ENCODE results near the gene ANTXR2. TPM values are rescaled to one million over a fixed set of nuclear protein-coding genes. Genes with fewer than 3 reads are reported as not detected.

ANTXR2 gene
- total RNA-seq, 1 donor from 2014 or later = 61.7 TPM

DNA sequence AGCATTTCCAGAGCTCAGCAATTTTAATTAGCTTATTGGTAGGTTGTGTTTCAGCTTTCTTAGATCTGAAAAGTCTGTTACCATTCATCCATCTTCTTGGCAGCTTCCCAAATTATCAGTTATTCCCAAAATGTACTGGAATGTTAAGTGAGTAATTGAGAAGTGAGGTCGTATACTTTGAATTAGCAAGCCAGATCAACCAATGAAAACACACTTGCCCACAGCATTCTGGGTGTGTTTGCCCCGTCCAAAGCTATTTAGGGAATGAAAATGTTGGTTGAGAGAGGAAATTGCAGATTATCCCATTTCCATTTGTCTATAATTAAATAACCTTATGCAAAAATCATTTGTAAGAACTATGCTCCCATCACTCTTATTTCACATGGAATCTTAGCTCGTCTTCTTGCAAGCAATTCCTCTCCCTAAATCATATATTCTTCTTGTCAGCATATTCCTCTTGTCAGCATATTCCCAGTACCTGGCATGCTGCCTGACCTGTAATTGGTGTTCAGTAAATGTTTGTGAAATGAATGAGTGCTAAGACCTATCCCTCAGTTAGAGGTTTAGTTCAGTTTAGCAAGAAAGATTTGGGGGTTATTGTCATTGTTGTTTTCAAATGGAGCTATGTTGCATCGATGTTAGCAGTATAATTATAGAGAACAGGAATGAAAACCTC is 23.3 kb upstream of the ANTXR2 start:
- Mint-ChIP-seq H3K27me3 (ENCODE audit: low read depth) (peaks cover 3% of the 10 kb centered on the region), H3K9me3 (no peaks in the 10 kb centered on the region), H3K36me3 (no peaks in the 10 kb centered on the region), H3K27ac (no peak overlapping the region), H3K4me3 (no peak overlapping the region), H3K4me1 (peaks cover 24% of the 10 kb centered on the region)
- no peak for DNase-seq (ENCODE audit: low spot score in 2 of 2, unreplicated experiment in 2 of 2)
- TF ChIP-seq, protein P1, sequence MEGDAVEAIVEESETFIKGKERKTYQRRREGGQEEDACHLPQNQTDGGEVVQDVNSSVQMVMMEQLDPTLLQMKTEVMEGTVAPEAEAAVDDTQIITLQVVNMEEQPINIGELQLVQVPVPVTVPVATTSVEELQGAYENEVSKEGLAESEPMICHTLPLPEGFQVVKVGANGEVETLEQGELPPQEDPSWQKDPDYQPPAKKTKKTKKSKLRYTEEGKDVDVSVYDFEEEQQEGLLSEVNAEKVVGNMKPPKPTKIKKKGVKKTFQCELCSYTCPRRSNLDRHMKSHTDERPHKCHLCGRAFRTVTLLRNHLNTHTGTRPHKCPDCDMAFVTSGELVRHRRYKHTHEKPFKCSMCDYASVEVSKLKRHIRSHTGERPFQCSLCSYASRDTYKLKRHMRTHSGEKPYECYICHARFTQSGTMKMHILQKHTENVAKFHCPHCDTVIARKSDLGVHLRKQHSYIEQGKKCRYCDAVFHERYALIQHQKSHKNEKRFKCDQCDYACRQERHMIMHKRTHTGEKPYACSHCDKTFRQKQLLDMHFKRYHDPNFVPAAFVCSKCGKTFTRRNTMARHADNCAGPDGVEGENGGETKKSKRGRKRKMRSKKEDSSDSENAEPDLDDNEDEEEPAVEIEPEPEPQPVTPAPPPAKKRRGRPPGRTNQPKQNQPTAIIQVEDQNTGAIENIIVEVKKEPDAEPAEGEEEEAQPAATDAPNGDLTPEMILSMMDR (IDR thresholded peaks at IDR 0.05; ENCODE audit: unreplicated experiment) = no peak

DNA sequence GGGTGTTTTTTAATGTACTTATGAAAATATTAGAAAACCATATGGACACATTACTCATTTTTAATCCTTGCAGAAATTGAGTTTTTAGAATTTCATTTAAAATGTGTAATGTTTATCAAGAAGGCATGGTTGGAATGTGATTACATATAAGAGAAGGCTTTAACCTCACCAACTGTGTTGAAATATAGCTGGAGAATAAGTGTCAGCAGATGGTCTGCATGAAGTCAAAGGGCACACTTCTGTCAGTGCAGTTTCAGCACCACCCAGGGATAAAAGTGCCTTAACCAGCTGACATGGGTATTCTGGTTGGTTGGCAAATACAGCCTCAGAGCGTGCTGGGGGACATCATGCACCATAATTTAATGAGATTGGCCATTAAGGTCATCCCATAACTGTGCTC is 21.2 kb upstream of the ANTXR2 start:
- H3K27ac Mint-ChIP-seq = no peak overlapping the region
- H3K36me3 Mint-ChIP-seq = no peaks in the 10 kb centered on the region
- no peak overlapping the region for H3K4me3 Mint-ChIP-seq
- H3K27me3 Mint-ChIP-seq (ENCODE audit: low read depth) = peaks cover 3% of the 10 kb centered on the region
- TF ChIP-seq, protein P1 (IDR thresholded peaks at IDR 0.05; ENCODE audit: unreplicated experiment) = no peak
- DNase-seq (ENCODE audit: low spot score in 2 of 2, unreplicated experiment in 2 of 2) = no peak
- H3K9me3 Mint-ChIP-seq = no peaks in the 10 kb centered on the region
- peaks cover 28% of the 10 kb centered on the region for H3K4me1 Mint-ChIP-seq

DNA sequence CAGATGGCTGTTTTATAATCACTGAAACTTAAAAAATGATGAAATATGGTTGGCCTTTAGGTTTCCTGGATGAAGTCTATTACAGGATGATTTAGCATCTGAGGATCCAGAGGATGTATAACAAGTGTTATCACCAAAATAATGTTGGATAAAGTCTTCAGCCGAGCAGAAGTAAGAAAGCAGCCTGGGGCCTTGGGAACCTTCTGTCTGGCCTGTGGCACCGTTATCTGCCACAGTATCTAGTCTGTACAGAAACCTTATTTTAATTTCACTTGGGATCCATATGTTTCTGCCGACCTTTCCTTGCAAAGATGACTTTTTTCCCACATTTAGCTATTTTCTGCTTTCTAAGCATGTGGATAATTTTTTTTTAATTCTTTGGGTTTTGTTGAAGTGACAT is 20.5 kb upstream of the ANTXR2 start:
- Mint-ChIP-seq H3K27me3 (ENCODE audit: low read depth) (peaks cover 3% of the 10 kb centered on the region), H3K36me3 (no peaks in the 10 kb centered on the region), H3K9me3 (no peaks in the 10 kb centered on the region), H3K4me3 (no peak overlapping the region), H3K4me1 (peaks cover 28% of the 10 kb centered on the region), H3K27ac (no peak overlapping the region)
- DNase-seq (ENCODE audit: low spot score in 2 of 2, unreplicated experiment in 2 of 2) = no peak
- TF ChIP-seq, protein P1 (IDR thresholded peaks at IDR 0.05; ENCODE audit: unreplicated experiment) = no peak

DNA sequence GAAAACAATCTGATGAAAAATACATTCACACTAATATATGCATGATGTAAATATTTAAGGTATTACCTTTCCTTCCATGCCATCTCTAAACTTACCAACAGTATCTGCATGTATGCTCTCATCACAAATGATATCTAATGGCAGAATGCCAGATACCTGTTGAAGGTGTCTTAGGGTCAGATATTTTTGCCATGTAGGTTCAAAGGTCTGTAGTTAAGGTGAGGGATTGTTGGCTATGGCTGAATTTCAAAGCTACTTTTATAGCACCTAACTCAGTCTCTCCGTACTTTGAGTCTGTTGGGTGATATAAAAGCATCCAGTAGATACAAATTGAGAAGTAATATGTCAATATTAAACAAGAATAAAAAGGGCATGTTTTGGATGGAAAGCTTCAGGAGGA is 19.8 kb upstream of the ANTXR2 start:
- peaks cover 3% of the 10 kb centered on the region for H3K27me3 Mint-ChIP-seq (ENCODE audit: low read depth)

DNA sequence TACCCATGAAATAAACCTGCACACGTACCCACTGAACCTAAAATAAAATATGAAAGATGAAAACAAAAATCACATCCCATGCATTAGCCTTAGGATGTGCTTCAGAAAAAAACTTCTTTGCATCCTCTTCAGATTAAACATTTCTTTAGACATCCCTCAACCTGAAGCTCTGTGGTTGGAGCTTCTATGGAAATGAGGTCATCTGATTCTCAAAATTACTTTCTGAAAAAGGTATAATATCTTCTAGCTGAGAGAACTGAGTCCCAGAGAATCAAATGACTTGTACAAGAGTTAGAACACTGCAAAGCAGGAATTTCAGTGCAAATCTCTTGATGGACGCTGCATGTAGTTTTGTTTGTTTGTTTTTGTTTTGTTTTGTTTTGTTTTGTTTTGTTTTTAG is 19.1 kb upstream of the ANTXR2 start:
- Mint-ChIP-seq H3K27me3 (ENCODE audit: low read depth) (peaks cover 3% of the 10 kb centered on the region), H3K36me3 (no peaks in the 10 kb centered on the region)

More for the DNA sequence above, 19.8 kb upstream of the ANTXR2 start:
- DNase-seq (ENCODE audit: low spot score in 2 of 2, unreplicated experiment in 2 of 2) = no peak
- H3K9me3 Mint-ChIP-seq = no peaks in the 10 kb centered on the region
- H3K27ac Mint-ChIP-seq = no peak overlapping the region
- no peaks in the 10 kb centered on the region for H3K36me3 Mint-ChIP-seq
- TF ChIP-seq, protein P1 (IDR thresholded peaks at IDR 0.05; ENCODE audit: unreplicated experiment) = no peak
- no peak overlapping the region for H3K4me3 Mint-ChIP-seq
- peaks cover 25% of the 10 kb centered on the region for H3K4me1 Mint-ChIP-seq

More for the DNA sequence above, 19.1 kb upstream of the ANTXR2 start:
- no peak for DNase-seq (ENCODE audit: low spot score in 2 of 2, unreplicated experiment in 2 of 2)
- TF ChIP-seq, protein P1 (IDR thresholded peaks at IDR 0.05; ENCODE audit: unreplicated experiment) = no peak
- H3K4me3 Mint-ChIP-seq = no peak overlapping the region
- H3K4me1 Mint-ChIP-seq = peaks cover 19% of the 10 kb centered on the region
- no peak overlapping the region for H3K27ac Mint-ChIP-seq
- H3K9me3 Mint-ChIP-seq = no peaks in the 10 kb centered on the region

Measured in mesothelial cell of epicardium (in vitro differentiated cells).